ENCODE measurements around the gene SLC25A23.

GRCh38 chr19:6457958-6458694, 1.5 kb downstream of the SLC25A23 start:
- no peak for TF ChIP-seq POLR2AphosphoS5 (IDR thresholded peaks at IDR 0.05; ENCODE audit: low read depth, low read length)
- TF ChIP-seq TAF1 (IDR thresholded peaks at IDR 0.05; ENCODE audit: borderline replicate concordance, insufficient read depth, low read length), result no peak
- TF ChIP-seq, protein P1, sequence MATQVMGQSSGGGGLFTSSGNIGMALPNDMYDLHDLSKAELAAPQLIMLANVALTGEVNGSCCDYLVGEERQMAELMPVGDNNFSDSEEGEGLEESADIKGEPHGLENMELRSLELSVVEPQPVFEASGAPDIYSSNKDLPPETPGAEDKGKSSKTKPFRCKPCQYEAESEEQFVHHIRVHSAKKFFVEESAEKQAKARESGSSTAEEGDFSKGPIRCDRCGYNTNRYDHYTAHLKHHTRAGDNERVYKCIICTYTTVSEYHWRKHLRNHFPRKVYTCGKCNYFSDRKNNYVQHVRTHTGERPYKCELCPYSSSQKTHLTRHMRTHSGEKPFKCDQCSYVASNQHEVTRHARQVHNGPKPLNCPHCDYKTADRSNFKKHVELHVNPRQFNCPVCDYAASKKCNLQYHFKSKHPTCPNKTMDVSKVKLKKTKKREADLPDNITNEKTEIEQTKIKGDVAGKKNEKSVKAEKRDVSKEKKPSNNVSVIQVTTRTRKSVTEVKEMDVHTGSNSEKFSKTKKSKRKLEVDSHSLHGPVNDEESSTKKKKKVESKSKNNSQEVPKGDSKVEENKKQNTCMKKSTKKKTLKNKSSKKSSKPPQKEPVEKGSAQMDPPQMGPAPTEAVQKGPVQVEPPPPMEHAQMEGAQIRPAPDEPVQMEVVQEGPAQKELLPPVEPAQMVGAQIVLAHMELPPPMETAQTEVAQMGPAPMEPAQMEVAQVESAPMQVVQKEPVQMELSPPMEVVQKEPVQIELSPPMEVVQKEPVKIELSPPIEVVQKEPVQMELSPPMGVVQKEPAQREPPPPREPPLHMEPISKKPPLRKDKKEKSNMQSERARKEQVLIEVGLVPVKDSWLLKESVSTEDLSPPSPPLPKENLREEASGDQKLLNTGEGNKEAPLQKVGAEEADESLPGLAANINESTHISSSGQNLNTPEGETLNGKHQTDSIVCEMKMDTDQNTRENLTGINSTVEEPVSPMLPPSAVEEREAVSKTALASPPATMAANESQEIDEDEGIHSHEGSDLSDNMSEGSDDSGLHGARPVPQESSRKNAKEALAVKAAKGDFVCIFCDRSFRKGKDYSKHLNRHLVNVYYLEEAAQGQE (IDR thresholded peaks at IDR 0.05; ENCODE audit: insufficient read depth in 1 of 2, low read depth in 2 of 2, low read length in 2 of 2), result no peak
- TF ChIP-seq FOXP2 (optimal IDR thresholded peaks at IDR 0.05; ENCODE audit: borderline replicate concordance, extremely low read depth, extremely low read length, insufficient read depth), result no peak

Measured in PFSK-1 (cell line).